ENCODE data around the gene GLB1L3. TPM values are rescaled to one million over a fixed set of nuclear protein-coding genes. Genes with fewer than 3 reads are reported as not detected.

The GLB1L3 gene
- polyA plus RNA-seq, 1 experiment: not detected

DNA sequence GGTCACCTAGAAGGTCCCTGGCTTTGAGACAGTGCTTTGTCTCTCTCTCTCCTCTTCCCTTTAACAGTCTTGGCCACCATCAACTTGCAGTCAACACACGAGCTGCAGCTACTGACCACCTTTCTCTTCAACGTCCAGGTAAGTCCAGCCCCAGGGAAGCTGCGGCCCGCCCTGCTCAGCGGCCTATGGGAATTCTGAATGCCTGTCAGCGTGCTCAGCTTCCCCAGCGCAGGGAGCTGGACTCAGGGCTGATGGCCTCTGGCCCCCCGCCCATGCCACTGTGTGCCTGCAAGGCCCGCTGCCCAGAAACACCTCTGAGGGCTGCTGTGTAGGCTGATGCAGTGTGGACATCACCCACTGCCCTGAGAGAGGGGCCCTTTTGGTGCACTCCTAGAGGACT, 88.1 kb downstream of the GLB1L3 start:
- TF ChIP-seq, protein P1, sequence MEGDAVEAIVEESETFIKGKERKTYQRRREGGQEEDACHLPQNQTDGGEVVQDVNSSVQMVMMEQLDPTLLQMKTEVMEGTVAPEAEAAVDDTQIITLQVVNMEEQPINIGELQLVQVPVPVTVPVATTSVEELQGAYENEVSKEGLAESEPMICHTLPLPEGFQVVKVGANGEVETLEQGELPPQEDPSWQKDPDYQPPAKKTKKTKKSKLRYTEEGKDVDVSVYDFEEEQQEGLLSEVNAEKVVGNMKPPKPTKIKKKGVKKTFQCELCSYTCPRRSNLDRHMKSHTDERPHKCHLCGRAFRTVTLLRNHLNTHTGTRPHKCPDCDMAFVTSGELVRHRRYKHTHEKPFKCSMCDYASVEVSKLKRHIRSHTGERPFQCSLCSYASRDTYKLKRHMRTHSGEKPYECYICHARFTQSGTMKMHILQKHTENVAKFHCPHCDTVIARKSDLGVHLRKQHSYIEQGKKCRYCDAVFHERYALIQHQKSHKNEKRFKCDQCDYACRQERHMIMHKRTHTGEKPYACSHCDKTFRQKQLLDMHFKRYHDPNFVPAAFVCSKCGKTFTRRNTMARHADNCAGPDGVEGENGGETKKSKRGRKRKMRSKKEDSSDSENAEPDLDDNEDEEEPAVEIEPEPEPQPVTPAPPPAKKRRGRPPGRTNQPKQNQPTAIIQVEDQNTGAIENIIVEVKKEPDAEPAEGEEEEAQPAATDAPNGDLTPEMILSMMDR (IDR thresholded peaks at IDR 0.05; ENCODE audit: insufficient read depth, low read depth, low read length): no peak
- CTCF ChIA-PET: no interaction called here
- no peak for DNase-seq (ENCODE audit: low read depth)
- POLR2A ChIA-PET: no interaction called here
- H3K36me3 ChIP-seq (ENCODE audit: control insufficient read depth, insufficient read depth, low read length): no peaks in the 10 kb centered on the region
- H3K4me3 ChIP-seq (ENCODE audit: low read depth, low read length): no peak overlapping the region
- H3K27me3 ChIP-seq (ENCODE audit: control insufficient read depth, insufficient read depth, low read length): no peaks in the 10 kb centered on the region

DNA sequence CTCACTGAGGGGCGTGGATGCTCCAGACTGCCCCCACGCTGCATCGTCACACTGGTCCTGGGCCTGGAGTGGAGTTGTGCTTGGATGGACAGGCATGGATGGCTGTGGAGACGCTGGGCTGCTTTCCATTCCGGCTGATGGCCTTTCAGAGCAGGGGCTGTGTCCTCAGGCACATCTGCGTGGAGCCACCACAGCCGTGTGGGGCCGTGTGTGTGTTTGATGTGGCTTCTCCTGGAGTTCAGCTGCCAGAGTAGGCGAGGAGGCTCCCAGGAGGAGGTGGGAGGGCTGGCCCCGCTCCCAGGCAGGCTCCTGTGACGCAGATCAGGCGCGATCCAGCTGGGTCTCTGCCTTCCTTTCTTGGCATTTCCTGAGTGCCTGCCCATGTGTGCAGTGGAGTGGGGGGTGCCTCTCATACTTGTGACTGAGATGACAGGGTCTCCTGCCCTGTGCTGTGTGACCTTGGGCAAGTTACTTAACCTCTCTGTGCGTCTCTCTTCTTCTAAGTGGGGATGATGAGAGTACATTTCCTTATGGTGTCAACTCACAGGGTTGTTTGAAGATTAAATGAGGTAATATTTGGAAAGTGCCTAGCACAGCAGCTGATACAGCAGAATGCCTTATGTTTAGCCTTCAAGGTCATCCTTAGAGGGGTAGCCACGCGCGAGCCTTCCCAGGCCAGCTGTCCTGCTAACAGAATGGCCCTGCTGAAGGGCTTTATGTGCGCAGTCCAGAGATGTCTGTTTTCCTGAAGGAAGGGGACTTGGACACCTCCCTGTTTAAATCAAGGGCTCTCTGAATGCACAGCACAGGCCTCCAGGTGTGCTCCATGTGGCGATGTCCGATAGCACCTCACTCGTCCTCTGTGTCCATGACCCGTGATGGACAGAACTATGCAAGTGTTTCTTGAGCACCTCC, 89.1 kb downstream of the GLB1L3 start:
- Histone ChIP-seq H3K4me3 (ENCODE audit: low read depth, low read length) (no peak overlapping the region), H3K36me3 (ENCODE audit: control insufficient read depth, insufficient read depth, low read length) (no peaks in the 10 kb centered on the region), H3K27me3 (ENCODE audit: control insufficient read depth, insufficient read depth, low read length) (no peaks in the 10 kb centered on the region)
- POLR2A ChIA-PET: no interaction called here
- CTCF ChIA-PET: no interaction called here
- TF ChIP-seq, protein P1 (IDR thresholded peaks at IDR 0.05; ENCODE audit: insufficient read depth, low read depth, low read length): no peak
- no peak for DNase-seq (ENCODE audit: low read depth)

DNA sequence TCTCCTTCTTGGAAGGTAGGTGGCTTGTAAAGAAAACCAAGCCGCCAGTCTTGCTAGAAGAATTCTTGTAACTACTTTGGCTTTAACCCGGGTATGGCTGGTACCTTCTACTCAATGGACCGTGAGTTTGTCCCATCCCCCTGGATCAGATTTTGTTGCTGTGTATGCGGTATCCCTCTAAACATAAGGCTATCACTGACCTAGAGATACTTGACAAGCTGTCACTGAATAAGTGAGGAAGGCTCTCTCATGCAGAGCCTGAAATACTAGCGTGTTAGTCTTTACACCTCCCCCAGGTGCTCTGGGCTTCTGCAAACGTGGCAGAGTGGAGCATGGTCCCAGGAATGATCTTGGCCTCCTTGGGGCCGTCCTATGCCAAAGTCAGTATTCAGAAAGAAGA, 90.1 kb downstream of the GLB1L3 start:
- no peak overlapping the region for H3K4me3 ChIP-seq (ENCODE audit: low read depth, low read length)
- TF ChIP-seq, protein P1 (IDR thresholded peaks at IDR 0.05; ENCODE audit: insufficient read depth, low read depth, low read length): no peak
- no peaks in the 10 kb centered on the region for H3K27me3 ChIP-seq (ENCODE audit: control insufficient read depth, insufficient read depth, low read length)
- no peaks in the 10 kb centered on the region for H3K36me3 ChIP-seq (ENCODE audit: control insufficient read depth, insufficient read depth, low read length)
- DNase-seq (ENCODE audit: low read depth): no peak
- CTCF ChIA-PET: no interaction called here
- POLR2A ChIA-PET: no interaction called here

DNA sequence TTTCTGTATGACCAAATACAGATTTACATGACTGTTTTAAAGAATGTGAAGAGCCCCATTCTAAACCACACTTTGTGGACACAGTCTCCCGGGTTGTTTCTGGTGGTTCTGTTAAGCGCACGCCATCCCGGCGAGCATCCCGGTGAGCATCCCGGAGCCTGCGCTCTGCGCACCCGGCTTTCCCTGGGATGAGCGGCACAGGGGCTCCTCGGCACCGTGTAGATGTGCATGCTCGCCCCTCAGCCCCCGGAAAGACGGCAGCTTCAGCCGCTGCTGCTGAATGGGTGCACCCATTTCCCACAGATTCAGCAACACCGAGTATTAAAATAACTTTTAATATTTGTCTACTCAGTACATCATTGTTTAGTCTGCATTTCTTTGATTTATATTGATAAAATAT, 91.6 kb downstream of the GLB1L3 start:
- ChIA-PET POLR2A (no interaction called here), CTCF (no interaction called here)
- Histone ChIP-seq H3K36me3 (ENCODE audit: control insufficient read depth, insufficient read depth, low read length) (no peaks in the 10 kb centered on the region), H3K4me3 (ENCODE audit: low read depth, low read length) (no peak overlapping the region), H3K27me3 (ENCODE audit: control insufficient read depth, insufficient read depth, low read length) (no peaks in the 10 kb centered on the region)
- TF ChIP-seq, protein P1 (IDR thresholded peaks at IDR 0.05; ENCODE audit: insufficient read depth, low read depth, low read length): no peak
- DNase-seq (ENCODE audit: low read depth): no peak

Other genes starting within 250 kb of the GLB1L3 start
- gene JAM3, start 207.3 kb upstream of the GLB1L3 start, polyA plus RNA-seq (2011; rRNA removed): 41.2 and 42.3 TPM in 2 replicates
- gene NCAPD3, start 52.4 kb upstream of the GLB1L3 start, polyA plus RNA-seq (2011; rRNA removed): 17.6 and 18.1 TPM in 2 replicates
- 44.6 and 48.8 TPM in 2 replicates for gene VPS26B, start 51.7 kb upstream of the GLB1L3 start, polyA plus RNA-seq (2011; rRNA removed)
- 38.2 and 57.4 TPM in 2 replicates for gene THYN1, start 23.0 kb upstream of the GLB1L3 start, polyA plus RNA-seq (2011; rRNA removed)
- gene ACAD8, start 22.8 kb upstream of the GLB1L3 start, polyA plus RNA-seq (2011; rRNA removed): 17.4 and 19.4 TPM in 2 replicates
- 0.10 and 0.18 TPM in 2 replicates for gene GLB1L2, start 55.6 kb downstream of the GLB1L3 start, polyA plus RNA-seq (2011; rRNA removed)
- not detected in 2 replicates for gene B3GAT1, start 135.9 kb downstream of the GLB1L3 start, polyA plus RNA-seq (2011; rRNA removed)